HL-60 (cell line): ENCODE data around the gene HEXIM1.

Source experiments
- GABPA ChIP-seq: IDR thresholded peaks from 2 replicates; pipeline ENCODE4 v1.6.1; 2012; ENCODE audit warnings: low read depth
- POLR2AphosphoS5 ChIP-seq: IDR thresholded peaks from 2 replicates; pipeline ENCODE4 v1.6.1; 2012; ENCODE audit warnings: low read depth
- TF ChIP-seq, protein P1 (sequence below): IDR thresholded peaks from one replicate; pipeline ENCODE4 v1.5.1; 2011; ENCODE audit warnings: low read length, control low read depth, inconsistent platforms; ENCODE audit not compliant: insufficient read depth
- TF ChIP-seq, protein P2 (sequence below): IDR thresholded peaks from 2 replicates; pipeline ENCODE4 v1.6.1; 2012; ENCODE audit warnings: low read depth; ENCODE audit not compliant: insufficient replicate concordance

DNA sequence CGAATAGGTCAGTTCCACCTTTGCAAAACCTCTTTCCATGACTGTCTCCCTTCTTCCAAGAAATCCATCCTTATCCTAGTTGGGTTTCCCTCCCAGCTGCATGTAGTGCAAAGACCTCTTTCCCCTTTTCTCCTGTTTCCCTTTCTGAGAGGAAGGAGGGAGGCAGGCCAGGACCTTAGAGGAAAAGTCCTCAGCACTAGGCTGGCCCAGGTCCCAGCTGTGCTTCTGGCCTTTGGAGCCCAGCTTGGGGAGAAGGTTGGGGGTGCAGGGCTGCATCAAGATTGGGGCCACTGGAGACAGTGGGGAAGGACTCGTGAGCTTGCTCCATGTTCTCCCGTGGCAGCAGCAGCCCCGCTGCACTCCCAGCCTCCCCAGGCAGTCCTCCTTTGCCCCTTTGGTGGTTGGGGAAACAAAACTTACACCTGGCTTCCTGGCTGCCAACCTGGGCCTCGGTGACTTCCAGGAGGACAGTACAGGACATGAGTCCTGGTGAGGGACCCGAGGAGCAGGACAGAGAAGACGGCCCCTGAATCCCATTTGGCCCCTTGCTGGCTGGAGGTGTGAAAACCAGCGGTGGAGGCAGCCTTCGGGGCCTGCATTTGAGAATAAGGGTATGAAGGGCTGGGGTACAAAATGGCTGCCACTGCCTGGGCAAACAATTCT is 13.9 kb downstream of the HEXIM1 start:
- TF ChIP-seq, protein P1, sequence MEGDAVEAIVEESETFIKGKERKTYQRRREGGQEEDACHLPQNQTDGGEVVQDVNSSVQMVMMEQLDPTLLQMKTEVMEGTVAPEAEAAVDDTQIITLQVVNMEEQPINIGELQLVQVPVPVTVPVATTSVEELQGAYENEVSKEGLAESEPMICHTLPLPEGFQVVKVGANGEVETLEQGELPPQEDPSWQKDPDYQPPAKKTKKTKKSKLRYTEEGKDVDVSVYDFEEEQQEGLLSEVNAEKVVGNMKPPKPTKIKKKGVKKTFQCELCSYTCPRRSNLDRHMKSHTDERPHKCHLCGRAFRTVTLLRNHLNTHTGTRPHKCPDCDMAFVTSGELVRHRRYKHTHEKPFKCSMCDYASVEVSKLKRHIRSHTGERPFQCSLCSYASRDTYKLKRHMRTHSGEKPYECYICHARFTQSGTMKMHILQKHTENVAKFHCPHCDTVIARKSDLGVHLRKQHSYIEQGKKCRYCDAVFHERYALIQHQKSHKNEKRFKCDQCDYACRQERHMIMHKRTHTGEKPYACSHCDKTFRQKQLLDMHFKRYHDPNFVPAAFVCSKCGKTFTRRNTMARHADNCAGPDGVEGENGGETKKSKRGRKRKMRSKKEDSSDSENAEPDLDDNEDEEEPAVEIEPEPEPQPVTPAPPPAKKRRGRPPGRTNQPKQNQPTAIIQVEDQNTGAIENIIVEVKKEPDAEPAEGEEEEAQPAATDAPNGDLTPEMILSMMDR = no peak
- no peak for TF ChIP-seq POLR2AphosphoS5
- TF ChIP-seq, protein P2, sequence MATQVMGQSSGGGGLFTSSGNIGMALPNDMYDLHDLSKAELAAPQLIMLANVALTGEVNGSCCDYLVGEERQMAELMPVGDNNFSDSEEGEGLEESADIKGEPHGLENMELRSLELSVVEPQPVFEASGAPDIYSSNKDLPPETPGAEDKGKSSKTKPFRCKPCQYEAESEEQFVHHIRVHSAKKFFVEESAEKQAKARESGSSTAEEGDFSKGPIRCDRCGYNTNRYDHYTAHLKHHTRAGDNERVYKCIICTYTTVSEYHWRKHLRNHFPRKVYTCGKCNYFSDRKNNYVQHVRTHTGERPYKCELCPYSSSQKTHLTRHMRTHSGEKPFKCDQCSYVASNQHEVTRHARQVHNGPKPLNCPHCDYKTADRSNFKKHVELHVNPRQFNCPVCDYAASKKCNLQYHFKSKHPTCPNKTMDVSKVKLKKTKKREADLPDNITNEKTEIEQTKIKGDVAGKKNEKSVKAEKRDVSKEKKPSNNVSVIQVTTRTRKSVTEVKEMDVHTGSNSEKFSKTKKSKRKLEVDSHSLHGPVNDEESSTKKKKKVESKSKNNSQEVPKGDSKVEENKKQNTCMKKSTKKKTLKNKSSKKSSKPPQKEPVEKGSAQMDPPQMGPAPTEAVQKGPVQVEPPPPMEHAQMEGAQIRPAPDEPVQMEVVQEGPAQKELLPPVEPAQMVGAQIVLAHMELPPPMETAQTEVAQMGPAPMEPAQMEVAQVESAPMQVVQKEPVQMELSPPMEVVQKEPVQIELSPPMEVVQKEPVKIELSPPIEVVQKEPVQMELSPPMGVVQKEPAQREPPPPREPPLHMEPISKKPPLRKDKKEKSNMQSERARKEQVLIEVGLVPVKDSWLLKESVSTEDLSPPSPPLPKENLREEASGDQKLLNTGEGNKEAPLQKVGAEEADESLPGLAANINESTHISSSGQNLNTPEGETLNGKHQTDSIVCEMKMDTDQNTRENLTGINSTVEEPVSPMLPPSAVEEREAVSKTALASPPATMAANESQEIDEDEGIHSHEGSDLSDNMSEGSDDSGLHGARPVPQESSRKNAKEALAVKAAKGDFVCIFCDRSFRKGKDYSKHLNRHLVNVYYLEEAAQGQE = no peak
- TF ChIP-seq GABPA = no peak
